Fibroblast of upper back skin (primary cell): ENCODE results near the gene WWOX.

Experiments used
- DNase-seq: peaks from one replicate; pipeline ENCODE4 v3.0.0-alpha.2; 2013

Gene WWOX

DNA sequence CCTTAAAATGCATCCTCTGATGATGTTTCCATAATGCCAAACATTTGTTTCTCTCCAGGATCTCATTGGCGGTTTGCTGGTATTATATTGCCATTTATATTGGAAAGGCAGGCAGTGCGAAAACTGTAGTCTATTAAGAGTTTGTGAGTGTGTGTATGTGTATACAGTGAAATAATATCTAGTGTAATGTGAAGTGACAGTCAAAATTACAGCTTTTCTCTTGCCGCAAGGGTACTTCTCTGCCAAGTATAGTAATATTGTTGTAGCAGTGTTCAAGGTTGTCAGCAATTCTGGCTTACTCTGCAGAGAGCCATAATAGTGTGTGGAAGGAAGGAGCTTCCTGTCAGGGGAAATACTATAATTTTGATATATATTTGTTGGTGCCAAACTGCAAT lies 178.6 kb downstream of the WWOX start:
- no peak for DNase-seq

DNA sequence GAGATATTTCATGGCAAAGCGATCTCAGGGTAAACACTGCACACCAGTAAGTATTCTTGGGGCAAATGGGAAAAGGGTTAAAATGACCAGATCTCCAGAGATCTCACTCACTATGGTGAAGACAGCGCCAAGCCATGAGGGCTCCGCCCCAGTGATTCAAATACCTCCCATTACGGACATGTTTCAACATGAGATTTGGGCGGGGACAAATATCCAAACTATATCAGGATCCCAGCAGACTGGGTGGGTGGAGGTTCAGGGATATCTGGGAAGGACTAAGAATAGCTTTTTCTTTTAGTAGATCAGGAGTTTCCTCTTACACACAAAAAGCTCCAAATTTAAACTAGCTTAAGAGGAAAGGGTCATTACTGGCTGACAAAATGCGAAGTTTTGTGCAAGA lies 181.7 kb downstream of the WWOX start:
- no peak for DNase-seq

DNA sequence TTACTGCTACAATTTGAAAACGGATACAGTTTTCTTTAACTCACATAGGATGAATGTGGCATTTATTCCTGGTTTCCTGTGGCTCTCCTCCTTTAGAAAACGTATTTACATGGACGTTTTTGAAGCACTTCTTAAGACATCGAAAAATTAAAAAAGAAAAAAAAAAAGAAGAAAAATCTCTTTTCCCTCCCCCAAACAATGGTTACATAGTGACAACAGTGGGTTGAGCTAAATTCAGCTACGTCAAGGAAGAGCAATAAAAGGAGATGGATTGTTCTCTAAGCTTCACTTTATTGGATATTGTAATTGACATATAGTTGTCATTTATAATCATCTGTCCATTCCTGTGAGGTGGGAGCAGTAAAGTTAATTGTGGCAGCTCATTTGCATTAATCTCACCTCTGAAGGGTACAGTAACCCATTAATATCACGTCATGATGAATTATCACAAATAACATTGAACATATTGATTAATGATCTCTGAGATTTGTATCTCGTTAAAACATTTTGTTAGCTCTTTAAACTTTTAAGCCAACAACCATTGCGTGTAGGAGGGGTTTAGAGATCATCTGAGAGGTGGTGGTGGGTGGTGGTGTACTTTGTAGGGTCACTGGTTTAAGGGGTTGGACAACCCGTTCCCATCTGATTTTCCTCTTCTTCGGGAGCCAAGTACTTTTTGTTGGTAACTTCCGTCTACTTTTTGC lies 184.2 kb downstream of the WWOX start:
- no peak for DNase-seq

DNA sequence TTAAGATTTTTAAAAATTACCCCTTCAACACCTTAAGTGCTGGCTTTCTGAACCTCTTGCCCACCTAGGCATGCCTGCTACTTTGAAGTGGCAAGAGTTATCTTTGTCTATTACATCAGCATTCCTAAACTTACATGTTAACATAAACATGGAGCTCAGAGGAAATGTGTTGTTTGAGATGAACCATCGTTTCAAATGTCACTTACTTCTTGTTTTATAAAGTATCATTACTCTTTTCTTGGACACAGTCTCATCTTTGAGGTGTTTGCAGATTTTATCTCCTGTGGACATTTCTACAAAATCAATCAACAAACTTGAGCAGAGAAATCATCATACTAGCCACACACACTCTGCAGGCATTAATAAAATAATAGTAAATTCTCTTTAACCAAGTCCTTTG lies 184.9 kb downstream of the WWOX start:
- no peak for DNase-seq

DNA sequence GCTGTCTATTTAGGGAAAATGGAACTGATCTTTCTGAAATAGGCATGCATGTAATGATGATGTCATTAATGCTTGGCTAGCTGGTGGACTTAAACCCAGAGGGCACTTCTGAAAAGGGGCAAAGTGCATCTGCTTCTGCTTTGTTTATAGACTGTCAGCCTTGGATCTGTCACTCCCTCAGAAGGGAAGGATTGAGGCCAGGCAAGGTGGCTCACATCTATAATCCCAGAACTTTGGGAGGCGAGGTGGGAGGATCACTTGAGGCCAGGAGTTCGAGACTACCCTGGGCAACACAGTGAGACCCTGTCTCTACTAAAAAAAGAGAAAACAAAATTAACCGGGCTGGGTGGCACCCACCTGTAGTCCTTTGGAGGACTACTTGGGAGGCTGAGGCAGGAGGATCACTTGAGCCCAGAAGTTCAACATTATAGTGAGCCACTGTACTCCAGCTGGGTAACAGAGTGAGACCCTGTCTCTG lies 185.5 kb downstream of the WWOX start:
- DNase-seq: no peak

DNA sequence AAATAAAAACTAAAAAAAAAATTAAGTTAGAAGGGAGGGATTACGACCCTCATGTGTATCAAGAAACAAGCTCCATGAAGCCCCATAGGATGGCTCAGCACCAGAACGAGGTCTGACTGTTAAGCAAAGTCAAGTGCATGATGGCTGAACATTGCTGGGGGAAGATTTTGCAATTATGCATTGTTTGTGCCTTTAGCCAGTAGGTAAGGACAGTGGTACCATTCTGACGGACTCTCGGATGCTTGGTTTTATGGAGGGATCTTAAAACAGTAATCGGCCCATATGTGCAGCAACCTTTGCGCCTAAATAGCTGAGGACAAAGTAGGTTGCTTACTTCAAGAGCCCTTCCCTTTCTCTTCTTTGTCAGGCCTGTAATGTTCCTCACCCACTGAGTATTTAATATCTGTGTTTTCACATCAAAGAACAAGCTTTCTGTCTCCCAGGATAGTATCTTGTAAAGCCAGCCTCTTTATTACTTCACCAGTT lies 186.0 kb downstream of the WWOX start:
- no peak for DNase-seq

DNA sequence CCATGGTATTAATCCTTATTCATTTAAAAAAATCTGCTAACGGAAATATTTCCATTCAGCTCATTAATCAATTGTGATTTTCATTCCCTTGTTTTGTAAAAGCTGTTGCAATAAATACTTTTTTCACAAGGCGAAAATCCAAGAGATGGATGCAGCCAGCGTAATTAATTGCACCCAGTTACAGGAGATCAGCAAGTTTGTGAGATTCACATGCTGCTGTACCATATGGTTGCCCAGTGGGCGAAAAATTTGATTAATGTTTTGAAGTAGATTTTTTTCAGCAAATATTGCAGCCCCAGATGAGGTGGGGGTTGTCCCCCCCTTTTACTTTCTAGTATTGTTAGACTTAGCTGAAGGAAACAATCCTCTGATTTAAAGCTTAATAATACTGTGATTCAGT lies 186.6 kb downstream of the WWOX start:
- no peak for DNase-seq

DNA sequence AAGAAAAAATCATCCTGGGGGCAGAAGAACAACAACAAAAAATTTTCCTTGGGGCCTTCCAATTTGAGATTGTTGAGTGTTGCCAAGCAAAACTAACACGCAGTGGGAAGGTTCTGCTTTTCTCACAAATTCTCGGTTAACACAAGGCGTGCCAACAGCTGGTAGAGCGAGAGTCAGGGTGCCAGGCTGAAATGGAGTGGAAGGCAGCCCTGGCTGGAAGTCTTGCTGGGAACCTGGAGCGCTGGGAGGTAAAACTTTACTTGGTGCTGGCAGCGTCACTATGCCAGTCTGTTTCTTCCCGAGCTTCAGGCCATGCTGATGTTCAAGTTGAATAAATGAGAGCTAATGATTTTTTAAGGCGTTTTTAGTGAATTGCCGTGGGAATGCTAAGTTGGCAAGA lies 189.4 kb downstream of the WWOX start:
- no peak for DNase-seq

DNA sequence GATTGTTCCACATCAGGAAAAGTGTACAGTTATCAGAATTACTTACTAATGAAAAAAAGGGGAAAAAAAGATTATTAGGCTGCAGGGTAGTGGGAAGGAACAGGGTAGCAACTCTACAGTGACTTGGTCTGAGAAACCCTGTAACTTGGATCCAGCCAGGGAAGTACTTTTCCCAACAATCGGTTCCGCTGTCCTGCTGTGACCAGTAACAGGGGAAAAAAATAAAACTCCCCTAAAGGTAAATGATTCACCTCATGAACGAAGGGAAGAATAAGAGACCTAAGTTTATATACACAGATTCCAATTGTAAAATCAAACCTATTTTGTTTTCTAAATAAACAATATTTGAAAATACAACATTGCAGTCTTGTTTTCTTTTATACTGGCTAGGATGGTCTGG lies 189.9 kb downstream of the WWOX start:
- DNase-seq: no peak

DNA sequence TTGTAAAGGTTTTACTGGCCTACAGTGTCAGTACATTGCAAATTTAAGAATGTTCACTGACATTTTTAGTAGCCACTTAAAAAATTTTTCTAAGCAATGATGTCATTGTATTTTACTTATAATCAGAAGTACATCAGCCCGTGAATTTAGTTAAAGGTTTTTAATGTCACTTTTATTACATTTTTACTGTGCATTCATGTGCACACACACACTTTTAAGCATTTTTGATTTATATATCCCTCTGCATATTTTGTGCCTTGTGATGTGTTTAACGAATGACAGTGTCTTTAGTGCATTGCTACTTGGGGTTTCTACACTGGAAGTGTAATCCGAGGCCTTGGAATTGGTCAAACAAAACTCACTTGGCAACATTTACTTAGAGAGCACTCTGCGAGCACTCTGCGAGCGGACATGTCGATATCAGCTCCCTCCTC lies 190.4 kb downstream of the WWOX start:
- DNase-seq: no peak

DNA sequence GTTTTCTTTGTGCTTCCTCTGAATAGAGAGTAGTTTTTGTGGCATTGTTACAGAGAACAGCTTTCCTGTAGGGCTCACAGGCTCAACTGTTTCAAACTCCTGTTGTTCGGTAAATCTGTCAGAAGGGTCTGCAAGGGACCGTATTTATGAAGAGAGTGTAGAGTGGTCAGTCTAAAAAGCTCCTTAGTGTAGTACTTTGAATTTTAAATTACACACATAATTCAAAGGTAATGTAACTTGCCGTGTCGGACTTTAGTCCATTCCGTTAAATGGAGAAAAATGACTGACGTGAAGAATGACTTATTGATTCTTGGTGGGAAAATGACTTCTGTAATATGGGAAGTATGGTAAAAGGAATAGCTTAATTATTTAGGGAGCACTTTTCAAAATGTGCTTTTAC lies 190.9 kb downstream of the WWOX start:
- DNase-seq: no peak

DNA sequence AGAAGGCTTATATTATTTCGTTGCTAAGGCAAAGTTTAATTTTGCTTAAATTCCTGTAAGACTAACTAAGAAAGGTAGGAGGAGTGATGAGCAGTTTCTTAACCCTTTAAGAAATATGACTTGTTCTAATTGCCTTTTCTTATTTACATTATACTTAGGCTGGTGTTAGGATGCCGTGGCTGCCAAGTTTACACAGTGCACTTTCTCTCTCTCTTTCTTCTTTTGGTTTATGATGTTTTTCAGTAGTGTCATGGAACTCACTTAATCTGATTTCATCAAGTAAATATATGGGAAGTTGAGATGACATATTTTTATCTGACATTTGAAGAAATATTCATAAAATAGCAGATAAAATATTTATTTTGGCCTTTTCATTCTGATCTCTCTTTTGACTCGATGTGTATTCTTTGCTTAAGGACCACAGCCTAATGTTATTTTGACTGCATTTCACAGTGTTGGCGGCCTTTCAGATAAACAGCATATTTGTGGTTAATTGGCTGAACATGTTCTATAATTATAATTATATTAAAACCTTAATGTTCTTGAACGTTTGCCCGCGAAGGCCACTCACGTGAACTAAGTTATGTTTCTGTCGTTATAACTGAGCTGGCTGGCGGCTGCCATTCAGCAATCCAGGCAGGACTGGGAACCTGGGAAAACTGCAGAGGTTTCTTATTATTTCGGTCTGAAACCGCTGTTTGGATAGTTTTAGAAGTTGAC lies 191.6 kb downstream of the WWOX start:
- no peak for DNase-seq

DNA sequence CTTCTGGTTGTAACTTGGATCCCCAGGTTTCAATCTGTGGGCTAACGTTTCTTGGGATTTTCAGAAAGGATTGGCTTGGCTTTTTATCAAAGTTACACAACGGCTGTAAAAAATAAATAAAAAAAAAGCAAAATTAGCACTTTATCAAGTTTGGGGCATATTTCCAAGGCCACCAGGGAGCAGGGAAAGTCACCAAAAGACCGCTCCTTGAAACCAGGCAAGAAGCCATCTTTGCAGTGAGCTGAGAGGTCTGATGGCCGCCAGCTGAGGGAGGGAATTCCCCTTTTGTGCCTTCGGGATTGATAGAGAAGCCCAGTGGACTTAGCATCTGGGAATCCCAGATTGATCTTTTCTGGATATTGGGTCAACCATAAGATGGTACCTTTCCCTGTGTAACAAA lies 192.2 kb downstream of the WWOX start:
- no peak for DNase-seq

DNA sequence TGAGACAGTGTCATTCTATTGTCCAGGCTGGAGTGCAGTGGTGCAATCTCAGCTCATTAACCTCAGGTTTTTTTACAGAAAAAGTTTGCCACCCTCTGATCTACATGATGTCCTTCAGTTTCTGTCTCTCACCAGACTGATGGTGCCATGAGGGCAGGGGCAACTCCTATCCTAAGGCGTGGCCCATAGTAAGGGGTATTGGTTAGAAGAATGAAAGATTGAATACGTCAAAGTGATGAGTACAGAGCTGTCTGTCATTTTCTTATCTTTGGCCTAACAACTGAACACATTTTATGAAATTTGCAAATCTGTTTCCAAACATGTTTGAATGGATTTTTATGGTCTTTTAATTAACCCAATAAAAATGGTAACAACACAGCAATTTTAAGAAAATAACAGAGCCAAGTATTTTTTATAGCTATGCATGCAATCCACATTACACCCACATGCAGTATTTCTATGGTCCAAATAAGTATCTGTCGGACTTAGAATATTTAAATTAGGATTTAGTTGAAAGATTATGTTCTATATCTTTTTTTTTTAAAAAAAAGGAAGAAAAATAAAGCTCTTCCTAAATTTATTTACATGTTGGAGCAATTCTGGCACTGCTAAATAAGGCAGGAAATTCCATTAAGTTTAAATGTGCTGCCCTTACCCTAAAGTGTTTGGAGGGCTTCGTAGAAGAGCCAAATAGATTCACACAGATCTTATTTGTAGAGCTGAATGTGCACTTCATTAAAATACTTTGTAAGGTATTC lies 192.8 kb downstream of the WWOX start:
- no peak for DNase-seq

DNA sequence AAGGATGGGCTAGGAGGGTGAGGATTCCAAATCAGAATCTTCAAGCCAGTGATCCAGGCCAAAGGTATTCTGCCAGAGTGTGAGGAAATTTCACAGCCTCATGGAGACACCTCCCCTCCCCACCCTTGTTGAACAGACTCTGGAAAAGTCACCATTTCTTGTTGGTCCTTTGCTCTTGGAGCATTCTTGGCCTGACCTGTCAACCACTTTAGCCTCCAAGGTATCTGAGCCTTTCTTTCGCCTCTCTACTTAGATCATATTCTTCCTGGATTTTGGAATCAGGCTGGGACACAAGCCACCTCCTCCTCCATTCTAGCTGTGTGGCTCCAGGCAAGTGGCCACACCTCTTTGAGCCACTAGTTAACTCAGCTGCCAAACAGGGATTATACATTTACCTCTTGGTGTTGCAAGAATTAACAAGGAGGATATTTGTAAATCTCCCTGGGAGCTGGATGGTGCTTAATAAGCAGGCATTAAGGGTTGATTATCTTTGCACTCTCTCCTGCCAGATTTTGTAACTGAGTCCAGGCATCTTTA lies 193.5 kb downstream of the WWOX start:
- DNase-seq: no peak

DNA sequence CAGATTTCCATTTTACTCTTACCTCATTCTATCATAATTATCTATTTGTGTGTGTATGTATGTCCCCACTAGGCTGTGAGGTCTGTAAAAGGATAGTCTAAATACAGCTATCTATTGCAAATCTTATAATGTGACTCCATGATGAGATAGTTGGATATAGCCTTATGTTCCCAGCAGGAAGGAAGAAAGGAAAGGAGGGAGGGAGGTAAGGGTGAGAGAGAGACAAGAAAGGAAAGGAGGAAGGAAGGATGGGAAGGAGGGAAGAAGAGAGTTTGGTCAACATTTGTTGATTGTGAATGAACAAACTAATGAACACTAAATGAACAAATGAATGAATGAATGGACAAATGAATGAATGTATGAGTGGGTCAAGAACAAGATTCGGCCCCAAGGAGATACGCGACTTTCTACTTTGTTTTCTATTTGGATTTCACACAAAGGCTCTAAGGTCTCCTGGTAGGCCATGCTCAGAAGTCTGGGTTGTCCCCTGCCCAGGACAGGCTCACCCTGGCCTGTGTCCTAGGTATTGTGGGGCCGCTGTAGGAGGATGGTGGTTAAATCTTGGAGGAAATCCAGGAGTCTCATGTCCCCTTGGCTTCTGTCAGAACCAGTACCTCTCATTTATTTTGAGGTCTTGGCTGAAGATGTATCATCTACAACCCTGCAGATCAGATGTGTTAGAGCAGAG lies 195.2 kb downstream of the WWOX start:
- DNase-seq: no peak

DNA sequence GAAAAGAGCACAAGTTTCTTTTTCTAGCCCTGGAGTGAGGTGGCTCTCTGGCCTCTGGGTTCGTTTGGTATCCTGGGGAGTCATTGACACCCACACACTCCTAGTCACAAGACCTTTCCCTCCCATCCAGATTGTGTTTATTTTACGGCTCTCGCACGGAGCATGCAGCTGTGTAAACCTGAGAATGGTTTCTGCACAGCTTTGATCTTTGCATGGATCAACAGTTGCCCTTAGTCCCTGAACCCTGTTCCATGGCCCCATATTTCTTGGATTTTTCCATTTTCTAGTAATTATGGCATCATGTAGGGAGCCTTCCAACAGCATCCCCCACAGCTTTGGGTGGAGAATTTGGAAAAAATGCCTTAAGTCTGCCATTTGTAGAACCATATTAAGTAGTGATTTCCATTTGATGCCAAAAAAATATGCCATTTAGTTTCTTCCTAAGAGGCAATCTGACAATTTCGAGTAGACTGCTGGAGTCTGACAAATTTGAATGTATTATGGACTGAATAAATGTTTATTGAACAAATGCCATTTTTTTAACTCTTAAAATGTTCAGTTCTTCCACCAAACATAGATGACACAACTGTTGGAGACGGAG lies 197.7 kb downstream of the WWOX start:
- DNase-seq: no peak

DNA sequence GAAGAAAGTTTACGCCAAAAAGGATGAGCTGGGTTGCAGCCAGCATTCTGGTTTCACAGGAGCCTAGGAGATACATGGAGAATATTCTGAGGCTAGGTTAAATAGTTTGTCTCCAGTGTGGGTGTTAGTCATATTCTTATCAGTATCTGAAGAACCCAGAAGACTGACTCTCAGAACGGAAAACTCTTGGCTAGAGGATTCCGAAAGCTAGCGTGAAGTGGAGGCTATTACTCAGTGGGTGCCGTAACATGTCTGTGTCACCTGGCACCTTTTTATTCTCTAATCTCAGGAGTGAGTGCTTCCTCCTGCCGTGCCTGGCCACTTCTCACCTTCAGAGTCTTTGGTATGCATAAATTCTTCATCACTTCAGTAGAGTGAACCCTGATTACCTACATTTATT lies 199.5 kb downstream of the WWOX start:
- DNase-seq: no peak

DNA sequence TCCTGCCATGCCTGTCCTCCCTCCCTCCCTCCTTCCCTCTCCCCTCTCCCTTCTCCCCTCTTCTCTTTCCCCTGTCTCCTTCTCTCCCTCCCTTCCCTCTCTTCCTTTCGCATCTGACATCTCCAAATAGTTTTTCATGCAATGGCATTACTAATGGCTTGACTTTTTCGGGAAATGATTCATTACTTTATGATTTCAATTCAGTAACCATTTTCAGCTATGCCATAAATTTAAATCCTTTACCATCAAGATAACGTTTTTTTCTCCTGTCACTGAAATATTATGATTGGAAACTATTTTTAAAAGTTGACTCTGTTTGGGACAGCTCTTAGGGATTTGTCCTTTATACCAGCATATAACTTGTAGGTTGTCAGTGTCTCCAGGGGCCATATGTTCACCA lies 201.0 kb downstream of the WWOX start:
- no peak for DNase-seq

DNA sequence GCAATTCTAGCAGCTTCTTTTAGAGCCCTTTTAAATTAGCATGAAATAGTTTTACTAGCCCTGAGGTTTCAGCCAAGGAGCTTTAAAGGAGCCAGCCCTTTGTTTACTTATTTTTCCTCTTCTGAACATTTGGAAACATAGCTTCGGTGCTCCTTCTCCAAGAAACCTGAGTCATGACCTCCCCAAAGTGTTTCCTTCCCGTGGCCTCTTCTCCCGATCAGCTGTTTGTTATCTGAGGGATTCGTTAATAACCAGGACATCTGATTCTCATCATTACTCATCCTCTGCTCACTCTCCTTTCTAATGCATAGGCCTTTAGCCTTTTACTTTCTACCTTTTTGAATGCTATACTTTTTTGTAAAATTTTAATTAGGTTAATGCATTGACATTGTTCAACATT lies 204.5 kb downstream of the WWOX start:
- DNase-seq: peak; percentile 39

DNA sequence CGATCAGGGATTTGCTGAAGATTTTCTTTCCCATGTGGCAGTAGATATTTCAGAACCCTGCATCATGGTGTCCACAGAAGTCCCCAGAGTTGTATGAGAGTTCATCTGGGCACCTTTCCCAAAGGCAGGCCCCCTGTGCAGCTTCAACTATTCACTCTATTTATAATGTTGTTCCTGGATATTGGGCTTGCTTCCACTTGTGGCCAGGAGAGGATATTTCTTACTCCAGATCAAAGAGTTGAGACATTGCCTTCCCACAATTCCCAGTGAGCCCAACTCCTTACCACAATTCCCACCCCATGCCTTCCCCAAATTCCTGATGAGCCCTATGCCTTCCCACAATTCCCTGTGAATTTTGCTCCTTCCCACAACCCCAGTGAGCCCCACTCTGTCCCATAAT lies 206.9 kb downstream of the WWOX start:
- peak; percentile 64 for DNase-seq

DNA sequence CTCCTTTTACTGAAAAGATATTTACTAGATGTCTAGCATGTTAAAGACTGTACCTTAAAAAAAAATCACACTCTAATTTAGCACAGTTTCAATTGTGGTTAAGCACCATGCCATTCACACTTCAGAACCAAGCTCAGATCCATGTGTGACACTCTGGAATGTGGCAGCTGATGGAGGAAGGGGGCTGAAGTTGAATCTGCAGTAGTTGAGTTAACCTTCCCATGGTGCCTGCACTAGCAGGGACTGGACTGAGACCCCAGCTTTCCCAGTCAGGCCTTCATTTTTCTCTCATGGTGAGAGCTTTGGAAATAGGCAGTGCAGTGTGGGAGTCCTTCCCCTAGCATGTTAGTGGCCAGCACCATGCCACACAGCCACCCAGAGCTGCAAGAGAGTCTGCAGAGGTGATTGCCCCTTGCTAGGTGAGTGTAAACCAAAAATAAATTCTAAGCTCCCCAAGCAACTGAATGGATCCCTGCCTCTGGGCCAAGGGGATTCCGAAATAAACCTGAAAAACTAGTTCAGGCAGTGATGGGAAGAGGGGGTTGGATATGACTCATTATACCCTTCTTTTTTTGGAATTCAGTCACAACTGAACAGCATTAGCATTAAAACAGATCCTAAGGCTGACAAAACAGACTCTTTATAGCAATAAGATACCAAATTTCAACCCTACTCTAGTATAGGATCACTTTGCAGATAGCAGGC lies 208.5 kb downstream of the WWOX start:
- DNase-seq: no peak
